DND-41 (cell line): ENCODE measurements around the gene IL3RA.

Source experiments
- EZH2 ChIP-seq: IDR thresholded peaks from 3 replicates; pipeline ENCODE4 v1.6.1; 2012; ENCODE audit warnings: borderline replicate concordance, low read depth, mild to moderate bottlenecking, moderate library complexity, low read length, inconsistent platforms; ENCODE audit not compliant: severe bottlenecking
- TF ChIP-seq, protein P1 (sequence below): IDR thresholded peaks from 2 replicates; pipeline ENCODE4 v1.5.1; 2012; ENCODE audit warnings: borderline replicate concordance, low read length, moderate library complexity, mild to moderate bottlenecking; ENCODE audit not compliant: poor library complexity, severe bottlenecking; ENCODE audit errors: extremely low read depth

DNA sequence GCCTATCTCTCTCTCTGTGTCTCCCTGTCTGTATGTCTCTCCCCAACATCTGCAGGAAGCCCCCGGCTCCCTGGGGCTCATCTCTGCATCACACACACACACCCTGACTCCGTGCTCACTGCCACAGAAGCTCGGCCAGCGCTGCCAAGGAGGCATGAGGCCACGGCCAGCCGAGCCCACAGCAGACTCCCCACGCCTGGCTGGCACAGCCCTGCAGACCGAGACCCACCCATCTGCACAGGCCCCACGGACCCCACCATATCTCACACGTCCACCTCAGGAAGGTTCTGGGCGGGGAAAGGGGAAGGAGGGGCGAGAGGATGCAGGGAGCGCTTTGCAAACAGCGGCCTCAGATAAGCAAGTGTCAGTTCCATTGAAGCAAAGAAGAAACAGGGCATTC, 83.8 kb downstream of the IL3RA start:
- TF ChIP-seq, protein P1, sequence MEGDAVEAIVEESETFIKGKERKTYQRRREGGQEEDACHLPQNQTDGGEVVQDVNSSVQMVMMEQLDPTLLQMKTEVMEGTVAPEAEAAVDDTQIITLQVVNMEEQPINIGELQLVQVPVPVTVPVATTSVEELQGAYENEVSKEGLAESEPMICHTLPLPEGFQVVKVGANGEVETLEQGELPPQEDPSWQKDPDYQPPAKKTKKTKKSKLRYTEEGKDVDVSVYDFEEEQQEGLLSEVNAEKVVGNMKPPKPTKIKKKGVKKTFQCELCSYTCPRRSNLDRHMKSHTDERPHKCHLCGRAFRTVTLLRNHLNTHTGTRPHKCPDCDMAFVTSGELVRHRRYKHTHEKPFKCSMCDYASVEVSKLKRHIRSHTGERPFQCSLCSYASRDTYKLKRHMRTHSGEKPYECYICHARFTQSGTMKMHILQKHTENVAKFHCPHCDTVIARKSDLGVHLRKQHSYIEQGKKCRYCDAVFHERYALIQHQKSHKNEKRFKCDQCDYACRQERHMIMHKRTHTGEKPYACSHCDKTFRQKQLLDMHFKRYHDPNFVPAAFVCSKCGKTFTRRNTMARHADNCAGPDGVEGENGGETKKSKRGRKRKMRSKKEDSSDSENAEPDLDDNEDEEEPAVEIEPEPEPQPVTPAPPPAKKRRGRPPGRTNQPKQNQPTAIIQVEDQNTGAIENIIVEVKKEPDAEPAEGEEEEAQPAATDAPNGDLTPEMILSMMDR, result no peak
- TF ChIP-seq EZH2, result no peak
